HepG2 (cell line): ENCODE results near the gene ZNF446. TPM values are rescaled to one million over a fixed set of nuclear protein-coding genes. Genes with fewer than 3 reads are reported as not detected.

Experiments
- ADNP ChIP-seq: sonication (generic); formaldehyde crosslinking; IDR thresholded peaks from 2 replicates; pipeline ENCODE4 v1.4.0; 2020; ENCODE audit warnings: missing genetic modification reagents
- ARNT ChIP-seq: fragments of 450-650 bp; IDR thresholded peaks from 2 replicates; pipeline ENCODE4 v1.6.1; 2017
- ATF6 ChIP-seq: sonication (generic); formaldehyde crosslinking; conservative IDR thresholded peaks from 2 replicates; pipeline ENCODE4 v1.4.0; 2020; ENCODE audit warnings: missing genetic modification reagents
- CERS6 ChIP-seq: sonication (generic); formaldehyde crosslinking; IDR thresholded peaks from 2 replicates; pipeline ENCODE4 v1.5.0; 2020; ENCODE audit warnings: missing genetic modification reagents
- CREBL2 ChIP-seq: sonication (generic); formaldehyde crosslinking; IDR thresholded peaks from 2 replicates; pipeline ENCODE4 v1.8.1; 2023; ENCODE audit warnings: missing genetic modification reagents, mild to moderate bottlenecking, borderline replicate concordance
- DRAP1 ChIP-seq: IDR thresholded peaks from 2 replicates; pipeline ENCODE4 v1.6.1; 2016; ENCODE audit warnings: missing genetic modification reagents, missing compliant biosample characterization
- GATA4 ChIP-seq: sonication (generic); IDR thresholded peaks from 2 replicates; pipeline ENCODE4 v1.6.1; 2016; ENCODE audit warnings: antibody characterized with exemption, low read depth, borderline replicate concordance
- MTF1 ChIP-seq: sonication (generic); formaldehyde crosslinking; IDR thresholded peaks from 2 replicates; pipeline ENCODE4 v1.5.0; 2020; ENCODE audit warnings: missing genetic modification reagents
- NFIB ChIP-seq: sonication (generic); formaldehyde crosslinking; IDR thresholded peaks from 2 replicates; pipeline ENCODE4 v1.9.0; 2021; ENCODE audit warnings: missing genetic modification reagents, mild to moderate bottlenecking, borderline replicate concordance
- POLR2G ChIP-seq: fragments of 200-400 bp; formaldehyde crosslinking; IDR thresholded peaks from 2 replicates; pipeline ENCODE4 v1.6.1; 2018; ENCODE audit warnings: mild to moderate bottlenecking, low read depth, low read length, moderate library complexity
- RFXAP ChIP-seq: sonication (generic); formaldehyde crosslinking; IDR thresholded peaks from 2 replicates; pipeline ENCODE4 v1.4.0; 2020; ENCODE audit warnings: missing genetic modification reagents, borderline replicate concordance
- SYNCRIP ChIP-seq: fragments of 200-400 bp; formaldehyde crosslinking; IDR thresholded peaks from 2 replicates; pipeline ENCODE4 v1.6.1; 2018; ENCODE audit warnings: mild to moderate bottlenecking, low read depth, low read length; ENCODE audit not compliant: insufficient read depth
- THYN1 ChIP-seq: sonication (generic); formaldehyde crosslinking; IDR thresholded peaks from 2 replicates; pipeline ENCODE4 v1.8.1; 2023; ENCODE audit warnings: low read depth, mild to moderate bottlenecking, moderate library complexity, missing genetic modification reagents, borderline replicate concordance
- ZFP37 ChIP-seq: sonication (generic); formaldehyde crosslinking; IDR thresholded peaks from 2 replicates; pipeline ENCODE4 v1.4.0; 2020; ENCODE audit warnings: missing genetic modification reagents, borderline replicate concordance
- ZFP91 ChIP-seq: sonication (generic); formaldehyde crosslinking; IDR thresholded peaks from 2 replicates; pipeline ENCODE4 v1.9.0; 2022; ENCODE audit warnings: missing genetic modification reagents, mild to moderate bottlenecking, borderline replicate concordance
- ZFY ChIP-seq: sonication (generic); formaldehyde crosslinking; IDR thresholded peaks from 2 replicates; pipeline ENCODE4 v1.4.0; 2020; ENCODE audit warnings: missing genetic modification reagents
- ZGPAT ChIP-seq: IDR thresholded peaks from 2 replicates; pipeline ENCODE4 v1.6.1; 2016; ENCODE audit warnings: mild to moderate bottlenecking
- ZNF256 ChIP-seq: sonication (generic); formaldehyde crosslinking; conservative IDR thresholded peaks from 2 replicates; pipeline ENCODE4 v1.4.0; 2020; ENCODE audit warnings: missing genetic modification reagents
- ZNF329 ChIP-seq: sonication (generic); formaldehyde crosslinking; IDR thresholded peaks from 2 replicates; pipeline ENCODE4 v1.9.0; 2021; ENCODE audit warnings: low read depth, mild to moderate bottlenecking, missing genetic modification reagents
- ZNF33A ChIP-seq: sonication (generic); formaldehyde crosslinking; IDR thresholded peaks from 2 replicates; pipeline ENCODE4 v1.5.1; 2020; ENCODE audit warnings: missing genetic modification reagents, mild to moderate bottlenecking, moderate library complexity, borderline replicate concordance
- ZNF567 ChIP-seq: sonication (generic); formaldehyde crosslinking; IDR thresholded peaks from 2 replicates; pipeline ENCODE4 v1.8.1; 2023; ENCODE audit warnings: mild to moderate bottlenecking, missing genetic modification reagents, borderline replicate concordance
- polyA plus RNA-seq, 8 experiments: library from polyadenylated mRNA; depleted of rRNA in 3 of 8; stranded (reverse) in 7 of 8; unstranded in 1 of 8; fragments of >200 nt; fragmentation: Illumina TruSeq in 4 of 8; extraction: Trizol in 4 of 8; gene quantifications; 2 replicates each; pipeline versions ENCODE4 v1.2.1 to v1.2.3, GENCODE V29; 2011 to 2016; ENCODE audit warnings: low read depth in 4 of 8, missing spikeins in 1 of 8, mixed read lengths in 1 of 8; ENCODE audit not compliant: insufficient read depth in 1 of 8
- total RNA-seq, 5 experiments: library from RNA; depleted of rRNA; stranded (reverse); fragments of >200 nt; fragmentation: Illumina TruSeq; extraction: Trizol; gene quantifications; 2 replicates each; pipeline ENCODE4 v1.2.3, GENCODE V29; 2016; ENCODE audit warnings: low read depth in 1 of 5

The ZNF446 gene
- total and polyA plus RNA-seq, 2 of the 13 experiments (the other 11 are each of a cell fraction or from before 2014, with no cell fraction given): 3.0 to 3.6 TPM

- no peak for TF ChIP-seq SYNCRIP
- TF ChIP-seq POLR2G: peak; percentile 78
- peak; percentile 99 for TF ChIP-seq ZFY
- TF ChIP-seq ZFP91 (CRISPR knock-in tag): peak; percentile 97
- no peak for TF ChIP-seq THYN1 (CRISPR knock-in tag)
- no peak for TF ChIP-seq ZFP37 (CRISPR knock-in tag)
- TF ChIP-seq DRAP1 (CRISPR knock-in tag): peak; percentile 85
- no peak for TF ChIP-seq GATA4
- TF ChIP-seq CERS6 (CRISPR knock-in tag): no peak
- no peak for TF ChIP-seq ZNF329 (CRISPR knock-in tag)
- TF ChIP-seq ZNF567: no peak; the same call in 1 of the 2 replicates
- no peak for TF ChIP-seq ADNP (CRISPR knock-in tag)
- TF ChIP-seq CREBL2 (CRISPR knock-in tag): peak; percentile 89; the same call in 1 of the 2 replicates
- TF ChIP-seq ZNF256 (CRISPR knock-in tag): peak; percentile 89; the same call in 1 of the 2 replicates
- TF ChIP-seq ZGPAT (CRISPR knock-in tag): peak; percentile 99
- TF ChIP-seq NFIB (CRISPR knock-in tag): no peak
- TF ChIP-seq ARNT: no peak
- no peak; the same call in 1 of the 2 replicates for TF ChIP-seq RFXAP (CRISPR knock-in tag)
- TF ChIP-seq MTF1 (CRISPR knock-in tag): peak; percentile 77; the same call in 1 of the 2 replicates
- TF ChIP-seq ATF6 (CRISPR knock-in tag): peak; percentile 53
- TF ChIP-seq ZNF33A (CRISPR knock-in tag): peak; percentile 97
These were observed 43.5 kb downstream of the ZNF446 start, which contains the start of gene ZBTB45 (continued) for GRCh38 chr19:58519355-58520256.
